ENCODE data around the gene PCDH9. TPM values are rescaled to one million over a fixed set of nuclear protein-coding genes. Genes with fewer than 3 reads are reported as not detected.

The PCDH9 gene
- total RNA-seq, 2 donors from 2014 or later, result 0.12 to 0.34 TPM

GRCh38 chr13:67045357-67045756 lies 184.8 kb downstream of the PCDH9 start:
- DNase-seq (no peak), ATAC-seq (replicated peaks in 1 of 2) (no peak)
- no peaks in the 10 kb centered on the region for H3K36me3 Mint-ChIP-seq (ENCODE audit: insufficient read depth in 2 of 2)
- H3K4me3 Mint-ChIP-seq, result no peak overlapping the region
- peaks cover 8% of the 10 kb centered on the region for H3K4me1 Mint-ChIP-seq (ENCODE audit: low read depth)
- H3K9me3 Mint-ChIP-seq, result peaks cover 1 to 8% of the 10 kb centered on the region in 2 donors
- H3K27me3 Mint-ChIP-seq (ENCODE audit: low read depth), result no peaks in the 10 kb centered on the region
- H3K27ac Mint-ChIP-seq, result no peak overlapping the region

GRCh38 chr13:67043901-67044300 lies 186.2 kb downstream of the PCDH9 start:
- no peaks in the 10 kb centered on the region for H3K36me3 Mint-ChIP-seq (ENCODE audit: insufficient read depth in 2 of 2)
- DNase-seq (no peak), ATAC-seq (replicated peaks in 1 of 2) (no peak)
- no peaks in the 10 kb centered on the region for H3K27me3 Mint-ChIP-seq (ENCODE audit: low read depth)
- no peak overlapping the region for H3K4me3 Mint-ChIP-seq
- H3K4me1 Mint-ChIP-seq (ENCODE audit: low read depth), result peaks cover 8% of the 10 kb centered on the region
- H3K9me3 Mint-ChIP-seq, result peaks cover 1 to 8% of the 10 kb centered on the region in 2 donors
- no peak overlapping the region for H3K27ac Mint-ChIP-seq

- H3K4me1 Mint-ChIP-seq (ENCODE audit: low read depth), result no peaks in the 10 kb centered on the region
- no peak overlapping the region for H3K27ac Mint-ChIP-seq
- H3K9me3 Mint-ChIP-seq, result peaks cover 1 to 8% of the 10 kb centered on the region in 2 donors
- H3K4me3 Mint-ChIP-seq, result no peak overlapping the region
- H3K36me3 Mint-ChIP-seq (ENCODE audit: insufficient read depth in 2 of 2), result no peaks in the 10 kb centered on the region
- ATAC-seq (replicated peaks in 1 of 2), result no peak
- no peak for DNase-seq
- no peaks in the 10 kb centered on the region for H3K27me3 Mint-ChIP-seq (ENCODE audit: low read depth)
Measured at GRCh38 chr13:67042556-67042955, 187.6 kb downstream of the PCDH9 start.

GRCh38 chr13:67036699-67037457 lies 193.3 kb downstream of the PCDH9 start:
- ATAC-seq (replicated peaks in 1 of 2), result no peak
- H3K4me3 Mint-ChIP-seq, result no peak overlapping the region
- H3K9me3 Mint-ChIP-seq, result peaks cover 0 to 2% of the 10 kb centered on the region in 2 donors
- no peaks in the 10 kb centered on the region for H3K36me3 Mint-ChIP-seq (ENCODE audit: insufficient read depth in 2 of 2)
- H3K4me1 Mint-ChIP-seq (ENCODE audit: low read depth), result no peaks in the 10 kb centered on the region
- no peaks in the 10 kb centered on the region for H3K27me3 Mint-ChIP-seq (ENCODE audit: low read depth)
- H3K27ac Mint-ChIP-seq, result no peak overlapping the region
- DNase-seq, result no peak

GRCh38 chr13:67033170-67033569 lies 197.0 kb downstream of the PCDH9 start:
- Mint-ChIP-seq H3K27me3 (ENCODE audit: low read depth) (no peaks in the 10 kb centered on the region), H3K36me3 (ENCODE audit: insufficient read depth in 2 of 2) (no peaks in the 10 kb centered on the region), H3K4me1 (ENCODE audit: low read depth) (no peaks in the 10 kb centered on the region), H3K4me3 (no peak overlapping the region), H3K9me3 (peaks cover 0 to 2% of the 10 kb centered on the region in 2 donors), H3K27ac (no peak overlapping the region)
- DNase-seq (no peak), ATAC-seq (replicated peaks in 1 of 2) (no peak)

GRCh38 chr13:67023130-67023876 lies 206.8 kb downstream of the PCDH9 start:
- Mint-ChIP-seq H3K27ac (no peak overlapping the region), H3K4me3 (no peak overlapping the region), H3K27me3 (ENCODE audit: low read depth) (no peaks in the 10 kb centered on the region), H3K36me3 (ENCODE audit: insufficient read depth in 2 of 2) (no peaks in the 10 kb centered on the region), H3K4me1 (ENCODE audit: low read depth) (no peaks in the 10 kb centered on the region), H3K9me3 (peaks cover 0 to 2% of the 10 kb centered on the region in 2 donors)
- DNase-seq (no peak), ATAC-seq (replicated peaks in 1 of 2) (no peak)

- ATAC-seq (replicated peaks in 1 of 2), result no peak
- peaks cover 0 to 7% of the 10 kb centered on the region in 2 donors for H3K9me3 Mint-ChIP-seq
- H3K4me3 Mint-ChIP-seq, result no peak overlapping the region
- DNase-seq, result no peak
- no peak overlapping the region for H3K27ac Mint-ChIP-seq
- H3K4me1 Mint-ChIP-seq (ENCODE audit: low read depth), result no peaks in the 10 kb centered on the region
- no peaks in the 10 kb centered on the region for H3K27me3 Mint-ChIP-seq (ENCODE audit: low read depth)
- H3K36me3 Mint-ChIP-seq (ENCODE audit: insufficient read depth in 2 of 2), result no peaks in the 10 kb centered on the region
Measured at GRCh38 chr13:67018775-67019174, 211.4 kb downstream of the PCDH9 start.

GRCh38 chr13:67017276-67017675 lies 212.9 kb downstream of the PCDH9 start:
- H3K36me3 Mint-ChIP-seq (ENCODE audit: insufficient read depth in 2 of 2), result no peaks in the 10 kb centered on the region
- ATAC-seq (replicated peaks in 1 of 2) (no peak), DNase-seq (no peak)
- peaks cover 0 to 6% of the 10 kb centered on the region in 2 donors for H3K9me3 Mint-ChIP-seq
- no peaks in the 10 kb centered on the region for H3K27me3 Mint-ChIP-seq (ENCODE audit: low read depth)
- H3K4me1 Mint-ChIP-seq (ENCODE audit: low read depth), result no peaks in the 10 kb centered on the region
- H3K4me3 Mint-ChIP-seq, result no peak overlapping the region
- H3K27ac Mint-ChIP-seq, result no peak overlapping the region

- Mint-ChIP-seq H3K27ac (no peak overlapping the region), H3K36me3 (ENCODE audit: insufficient read depth in 2 of 2) (no peaks in the 10 kb centered on the region), H3K27me3 (ENCODE audit: low read depth) (no peaks in the 10 kb centered on the region), H3K4me3 (no peak overlapping the region), H3K9me3 (peaks cover 0 to 6% of the 10 kb centered on the region in 2 donors), H3K4me1 (ENCODE audit: low read depth) (no peaks in the 10 kb centered on the region)
- DNase-seq (no peak), ATAC-seq (replicated peaks in 1 of 2) (no peak)
Measured at GRCh38 chr13:67015976-67016600, 214.0 kb downstream of the PCDH9 start.

- H3K9me3 Mint-ChIP-seq, result peaks cover 0 to 6% of the 10 kb centered on the region in 2 donors
- H3K36me3 Mint-ChIP-seq (ENCODE audit: insufficient read depth in 2 of 2), result no peaks in the 10 kb centered on the region
- H3K27me3 Mint-ChIP-seq (ENCODE audit: low read depth), result no peaks in the 10 kb centered on the region
- DNase-seq, result no peak
- no peak overlapping the region for H3K27ac Mint-ChIP-seq
- no peak overlapping the region for H3K4me3 Mint-ChIP-seq
- H3K4me1 Mint-ChIP-seq (ENCODE audit: low read depth), result no peaks in the 10 kb centered on the region
- ATAC-seq (replicated peaks in 1 of 2), result no peak
Measured at GRCh38 chr13:67014399-67014798, 215.7 kb downstream of the PCDH9 start.

GRCh38 chr13:67013709-67014108 lies 216.4 kb downstream of the PCDH9 start:
- ATAC-seq (replicated peaks in 1 of 2) (no peak), DNase-seq (no peak)
- peaks cover 0 to 6% of the 10 kb centered on the region in 2 donors for H3K9me3 Mint-ChIP-seq
- H3K4me3 Mint-ChIP-seq, result no peak overlapping the region
- H3K4me1 Mint-ChIP-seq (ENCODE audit: low read depth), result no peaks in the 10 kb centered on the region
- H3K36me3 Mint-ChIP-seq (ENCODE audit: insufficient read depth in 2 of 2), result no peaks in the 10 kb centered on the region
- H3K27me3 Mint-ChIP-seq (ENCODE audit: low read depth), result no peaks in the 10 kb centered on the region
- no peak overlapping the region for H3K27ac Mint-ChIP-seq

- Mint-ChIP-seq H3K4me3 (no peak overlapping the region), H3K27me3 (ENCODE audit: low read depth) (no peaks in the 10 kb centered on the region), H3K27ac (no peak overlapping the region), H3K4me1 (ENCODE audit: low read depth) (no peaks in the 10 kb centered on the region), H3K9me3 (no peaks in the 10 kb centered on the region), H3K36me3 (ENCODE audit: insufficient read depth in 2 of 2) (no peaks in the 10 kb centered on the region)
- ATAC-seq (replicated peaks in 1 of 2), result no peak
- no peak for DNase-seq
Measured at GRCh38 chr13:67008075-67008668, 222.0 kb downstream of the PCDH9 start.

GRCh38 chr13:67004511-67004910 lies 225.6 kb downstream of the PCDH9 start:
- no peak for DNase-seq
- Mint-ChIP-seq H3K27me3 (ENCODE audit: low read depth) (no peaks in the 10 kb centered on the region), H3K36me3 (ENCODE audit: insufficient read depth in 2 of 2) (no peaks in the 10 kb centered on the region), H3K4me1 (ENCODE audit: low read depth) (no peaks in the 10 kb centered on the region), H3K9me3 (no peaks in the 10 kb centered on the region), H3K4me3 (no peak overlapping the region), H3K27ac (no peak overlapping the region)
- ATAC-seq (replicated peaks in 1 of 2), result no peak
